ENCODE measurements around the gene DENND10. TPM values are rescaled to one million over a fixed set of nuclear protein-coding genes. Genes with fewer than 3 reads are reported as not detected.

DENND10 gene
- total RNA-seq, 1 donor from 2014 or later = 112 TPM

GRCh38 chr10:119159332-119159731 lies 55.4 kb downstream of the DENND10 start:
- H3K36me3 ChIP-seq = no peaks in the 10 kb centered on the region
- H3K4me3 Mint-ChIP-seq = no peak overlapping the region
- H4K20me1 ChIP-seq (ENCODE audit: low read depth) = no peaks in the 10 kb centered on the region
- no peak overlapping the region for H3K4me3 ChIP-seq
- DNase-seq (ENCODE audit: low spot score) = no peak
- H3K9ac ChIP-seq = no peak overlapping the region
- H3K27me3 ChIP-seq = no peaks in the 10 kb centered on the region
- no peak overlapping the region for H3K27ac Mint-ChIP-seq
- no peak overlapping the region for H2AFZ ChIP-seq (replicated peaks)
- H3K79me2 ChIP-seq (ENCODE audit: low read depth) = no peaks in the 10 kb centered on the region
- peaks cover 8% of the 10 kb centered on the region for H3K36me3 Mint-ChIP-seq
- H3K4me1 Mint-ChIP-seq = no peaks in the 10 kb centered on the region
- H3K4me2 ChIP-seq = no peak overlapping the region
- H3K9me3 Mint-ChIP-seq = no peaks in the 10 kb centered on the region
- no peaks in the 10 kb centered on the region for H3K9me3 ChIP-seq (ENCODE audit: low read depth)
- no peaks in the 10 kb centered on the region for H3K4me1 ChIP-seq
- no peak overlapping the region for H3K27ac ChIP-seq
- H3F3A ChIP-seq (ENCODE audit: low read depth) = no peaks in the 10 kb centered on the region
- H3K27me3 Mint-ChIP-seq (ENCODE audit: insufficient read depth, low read depth) = no peaks in the 10 kb centered on the region
- TF ChIP-seq EZH2 (IDR thresholded peaks at IDR 0.05) (no peak), CTCF (IDR thresholded peaks at IDR 0.05) (no peak), EZH2phosphoT487 (IDR thresholded peaks at IDR 0.05) (no peak)

GRCh38 chr10:119161680-119162451 lies 58.0 kb downstream of the DENND10 start:
- peaks cover 15% of the 10 kb centered on the region for H3K4me1 Mint-ChIP-seq

DNA sequence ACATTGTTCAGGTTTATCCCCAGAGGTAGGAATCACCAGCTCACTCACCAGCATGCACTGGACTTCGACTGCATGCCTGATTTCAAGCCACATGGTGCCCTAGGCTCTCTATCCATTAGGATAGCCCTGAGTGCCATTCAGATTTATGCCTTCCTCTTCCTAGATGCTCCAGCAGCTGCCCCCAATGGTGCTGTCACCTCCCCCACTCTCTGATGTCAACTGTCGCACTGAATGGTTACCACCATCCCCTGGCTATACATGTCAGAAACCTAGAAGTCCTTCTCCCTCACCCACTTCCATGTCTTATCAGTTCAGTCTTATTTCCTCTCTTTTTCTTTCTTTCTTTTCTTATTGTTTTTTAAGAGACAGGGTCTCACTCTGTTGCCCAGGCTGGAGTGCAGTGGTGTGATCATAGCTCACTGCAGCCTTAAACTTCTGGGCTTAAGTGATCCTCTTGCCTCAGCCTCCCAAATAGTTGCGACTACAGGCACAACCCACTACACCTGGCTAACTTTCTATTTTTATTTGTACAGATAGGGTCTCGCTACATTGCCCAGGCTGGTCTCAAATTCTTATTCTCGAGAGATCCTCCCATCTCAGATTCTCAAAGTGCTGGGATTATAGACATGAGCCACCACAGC lies 58.7 kb downstream of the DENND10 start:
- Mint-ChIP-seq H3K9me3 (no peaks in the 10 kb centered on the region), H3K4me3 (no peak overlapping the region), H3K27ac (no peak overlapping the region), H3K27me3 (ENCODE audit: insufficient read depth, low read depth) (peaks cover 2% of the 10 kb centered on the region), H3K4me1 (peaks cover 19% of the 10 kb centered on the region), H3K36me3 (peaks cover 5% of the 10 kb centered on the region)
- no peak overlapping the region for H3K4me3 ChIP-seq
- H3K4me1 ChIP-seq = peaks cover 19% of the 10 kb centered on the region
- peaks cover 19% of the 10 kb centered on the region for H3F3A ChIP-seq (ENCODE audit: low read depth)
- TF ChIP-seq EZH2phosphoT487 (IDR thresholded peaks at IDR 0.05) = no peak
- no peak for TF ChIP-seq EZH2 (IDR thresholded peaks at IDR 0.05)
- TF ChIP-seq CTCF (IDR thresholded peaks at IDR 0.05) = no peak
- H3K4me2 ChIP-seq = no peak overlapping the region
- no peaks in the 10 kb centered on the region for H3K36me3 ChIP-seq
- H4K20me1 ChIP-seq (ENCODE audit: low read depth) = peaks cover 8% of the 10 kb centered on the region
- no peak overlapping the region for H3K9ac ChIP-seq
- no peak overlapping the region for H2AFZ ChIP-seq (replicated peaks)
- H3K27me3 ChIP-seq = no peaks in the 10 kb centered on the region
- DNase-seq (ENCODE audit: low spot score) = no peak
- no peaks in the 10 kb centered on the region for H3K79me2 ChIP-seq (ENCODE audit: low read depth)
- no peak overlapping the region for H3K27ac ChIP-seq
- no peaks in the 10 kb centered on the region for H3K9me3 ChIP-seq (ENCODE audit: low read depth)

More at GRCh38 chr10:119161680-119162451, 58.0 kb downstream of the DENND10 start:
- no peak overlapping the region for H3K27ac ChIP-seq
- Mint-ChIP-seq H3K27me3 (ENCODE audit: insufficient read depth, low read depth) (peaks cover 2% of the 10 kb centered on the region), H3K9me3 (no peaks in the 10 kb centered on the region), H3K27ac (no peak overlapping the region), H3K36me3 (peaks cover 5% of the 10 kb centered on the region), H3K4me3 (no peak overlapping the region)
- H3K79me2 ChIP-seq (ENCODE audit: low read depth) = no peaks in the 10 kb centered on the region
- no peaks in the 10 kb centered on the region for H3K36me3 ChIP-seq
- H3K9ac ChIP-seq = peak overlapping the region; percentile 42
- no peaks in the 10 kb centered on the region for H3K9me3 ChIP-seq (ENCODE audit: low read depth)
- TF ChIP-seq EZH2phosphoT487 (IDR thresholded peaks at IDR 0.05) (no peak), CTCF (IDR thresholded peaks at IDR 0.05) (no peak), EZH2 (IDR thresholded peaks at IDR 0.05) (no peak)
- H3K4me1 ChIP-seq = peaks cover 12% of the 10 kb centered on the region
- H3K27me3 ChIP-seq = no peaks in the 10 kb centered on the region
- no peak for DNase-seq (ENCODE audit: low spot score)
- peaks cover 12% of the 10 kb centered on the region for H3F3A ChIP-seq (ENCODE audit: low read depth)
- no peak overlapping the region for H3K4me3 ChIP-seq
- peaks cover 7% of the 10 kb centered on the region for H4K20me1 ChIP-seq (ENCODE audit: low read depth)
- no peak overlapping the region for H3K4me2 ChIP-seq
- no peak overlapping the region for H2AFZ ChIP-seq (replicated peaks)
